Activated CD8-positive, alpha-beta memory T cell treated with anti-CD3 and anti-CD28 coated beads, Interleukin-2, amount 10 ng/mL, durations not matched to agents 7 days and 5 days (primary cell): Measurements from ENCODE around the gene TSC22D4. TPM values are rescaled to one million over a fixed set of nuclear protein-coding genes. Genes with fewer than 3 reads are reported as not detected.
"Not testable (repeated sequence)": the region's sequence is repeated elsewhere in the genome, so short reads cannot be mapped to it uniquely, and the experiment has no call there.

Experiments
- ATAC-seq: fragments of 150-1000 bp; cut with Tn5 transposase; one replicate; pipeline ENCODE4 v1.10.0; 2021; ENCODE audit warnings: moderate library complexity
- CTCF ChIA-PET: fragments of 350-600 bp; sonication (Branson Sonifier 250); formaldehyde crosslinking; loops from one replicate; lab custom pipeline; 2021; ENCODE audit warnings: antibody characterized with exemption; lab: Charles Lee
- DNase-seq: peaks from one replicate; pipeline ENCODE4 v3.0.0-alpha.2; 2020
- H3K27ac Mint-ChIP-seq: one replicate; pipeline ENCODE4 v1.8.0; 2021; ENCODE audit warnings: mild to moderate bottlenecking, mixed read lengths
- H3K27me3 Mint-ChIP-seq: one replicate; pipeline ENCODE4 v1.8.0; 2021; ENCODE audit warnings: mixed read lengths
- H3K36me3 Mint-ChIP-seq: one replicate; pipeline ENCODE4 v1.8.0; 2021; ENCODE audit warnings: mild to moderate bottlenecking, mixed read lengths
- H3K4me1 Mint-ChIP-seq: one replicate; pipeline ENCODE4 v1.8.0; 2021; ENCODE audit warnings: mixed read lengths
- H3K4me3 Mint-ChIP-seq: one replicate; pipeline ENCODE4 v1.8.0; 2021; ENCODE audit warnings: mild to moderate bottlenecking, moderate library complexity, mixed read lengths
- H3K9me3 Mint-ChIP-seq: one replicate; pipeline ENCODE4 v1.8.0; 2022; ENCODE audit warnings: low read depth, mixed read lengths
- total RNA-seq, 2 experiments: library from RNA; stranded (reverse); gene quantifications; one replicate each; pipeline ENCODE4 v1.2.3, GENCODE V29; 2021

Gene TSC22D4
- total RNA-seq, 2 experiments from 2014 or later, result 128 to 144 TPM

DNA sequence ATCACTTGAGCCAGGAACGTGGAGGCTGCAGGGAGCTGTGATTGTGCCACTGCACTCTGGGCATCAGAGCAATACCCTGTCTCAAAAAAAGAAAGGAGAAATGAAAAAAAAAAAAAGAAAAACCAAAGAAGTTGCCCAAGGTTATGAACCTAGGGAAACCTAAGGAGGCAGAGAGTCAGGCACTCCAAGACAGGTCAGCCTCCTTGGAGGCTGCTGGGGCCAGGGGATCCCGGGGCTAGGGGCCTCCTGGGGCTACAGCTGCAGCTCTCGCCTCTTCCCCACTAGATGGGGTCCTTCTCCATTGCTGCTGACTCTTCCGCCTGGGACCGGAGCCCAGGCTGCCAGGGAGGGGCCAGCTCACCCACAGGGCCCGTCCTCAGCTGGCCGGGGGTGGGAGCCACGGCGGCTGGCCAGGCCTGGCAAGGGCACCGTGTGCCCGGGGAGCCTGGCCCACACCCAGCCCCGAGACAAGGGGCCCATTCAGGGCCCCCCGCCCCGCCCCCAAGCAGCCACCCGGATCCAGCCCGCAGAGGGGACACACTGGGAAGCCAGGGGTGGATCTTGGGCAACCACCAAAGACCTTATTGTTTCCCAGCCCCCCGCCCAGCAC, 13.2 kb downstream of the TSC22D4 start:
- Mint-ChIP-seq H3K36me3 (peaks cover 24% of the 10 kb centered on the region), H3K4me3 (no peak overlapping the region), H3K27ac (peak overlapping the region; percentile 51), H3K27me3 (no peaks in the 10 kb centered on the region), H3K9me3 (no peaks in the 10 kb centered on the region), H3K4me1 (peaks cover 8% of the 10 kb centered on the region)
- DNase-seq (no peak), ATAC-seq (no peak)
- CTCF ChIA-PET, result interaction anchor here (0.9 to 3.0 kb wide), 8 partner anchors 10 to 123 kb away, joined by 3 to 12 read pairs (median 6); no protein-coding TSS in a partner anchor

DNA sequence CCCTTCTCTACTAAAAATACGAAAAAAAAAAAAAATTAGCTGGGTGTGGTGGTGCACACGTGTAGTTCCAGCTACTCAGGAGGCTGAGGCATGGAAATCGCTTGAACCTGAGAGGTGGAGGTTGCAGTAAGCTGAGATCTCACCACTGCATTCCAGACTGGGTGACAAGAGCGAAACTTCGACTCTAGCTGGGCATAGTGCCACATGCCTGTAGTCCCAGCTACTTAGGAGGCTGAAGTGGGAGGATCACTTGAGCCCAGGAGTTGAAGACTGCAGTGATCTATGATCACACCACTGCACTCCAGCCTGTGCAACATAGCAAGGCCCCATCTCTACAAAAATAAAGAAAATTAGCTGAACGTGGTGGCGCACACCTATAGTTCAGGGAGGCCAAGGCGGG, 13.7 kb downstream of the TSC22D4 start:
- Mint-ChIP-seq H3K27ac (peak overlapping the region; percentile 51), H3K9me3 (no peaks in the 10 kb centered on the region), H3K36me3 (peaks cover 25% of the 10 kb centered on the region), H3K27me3 (no peaks in the 10 kb centered on the region), H3K4me3 (no peak overlapping the region), H3K4me1 (peaks cover 6% of the 10 kb centered on the region)
- ATAC-seq, result no peak
- no peak for DNase-seq
- CTCF ChIA-PET, result interaction anchor here (0.8 to 3.0 kb wide), 9 partner anchors 10 to 123 kb away, joined by 3 to 12 read pairs (median 5); no protein-coding TSS in a partner anchor

DNA sequence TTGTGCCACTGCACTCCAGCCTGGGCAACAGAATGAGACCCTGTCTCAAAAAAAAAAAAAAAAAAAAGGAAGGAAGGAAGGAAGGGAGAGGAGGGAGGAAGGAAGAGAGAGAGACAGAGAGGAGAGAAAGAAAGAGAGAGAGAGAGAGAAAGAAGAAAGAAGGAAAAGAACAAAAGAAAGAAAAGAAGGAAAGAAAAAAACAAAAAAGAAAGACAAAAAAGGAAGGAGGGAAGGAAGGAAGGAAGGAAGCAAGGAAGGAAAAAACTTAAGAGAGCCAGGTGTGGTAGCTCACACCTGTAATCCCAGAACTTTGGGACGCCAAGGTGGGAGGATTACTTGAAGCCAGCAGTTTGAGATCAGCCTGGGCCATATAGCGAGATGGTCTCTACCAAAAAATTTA, 14.2 kb downstream of the TSC22D4 start:
- Mint-ChIP-seq H3K9me3 (no peaks in the 10 kb centered on the region), H3K36me3 (peaks cover 27% of the 10 kb centered on the region), H3K27ac (no peak overlapping the region), H3K27me3 (no peaks in the 10 kb centered on the region), H3K4me3 (no peak overlapping the region), H3K4me1 (peaks cover 3% of the 10 kb centered on the region)
- CTCF ChIA-PET, result interaction anchor here (0.8 to 3.0 kb wide), 9 partner anchors 11 to 241 kb away, joined by 3 to 12 read pairs (median 5); partner anchors contain the start of gene POP7
- no peak for ATAC-seq
- DNase-seq, result no peak

GRCh38 chr7:100464210-100464660, 14.8 kb downstream of the TSC22D4 start, which contains the start of gene SPACDR:
Gene SPACDR (minus strand): TSS chr7:100464260. CDS start chr7:100464025, 235 bp downstream.
- DNase-seq (no peak), ATAC-seq (no peak)
- Mint-ChIP-seq H3K27me3 (no peaks in the 10 kb centered on the region), H3K4me3 (no peak within 1 kb of the TSS), H3K4me1 (peaks cover 3% of the 10 kb centered on the region), H3K9me3 (no peaks in the 10 kb centered on the region), H3K27ac (no peak within 1 kb of the TSS), H3K36me3 (peaks cover 29% of the 10 kb centered on the region)
- CTCF ChIA-PET, result interaction anchor here (0.9 to 3.0 kb wide), 8 partner anchors 12 to 241 kb away, joined by 3 to 12 read pairs (median 4); partner anchors contain the start of gene POP7

- Mint-ChIP-seq H3K4me1 (peaks cover 6% of the 10 kb centered on the region), H3K4me3 (no peak overlapping the region)
- CTCF ChIA-PET, result interaction anchor here (1.2 to 5.4 kb wide), 2 partner anchors 12 to 13 kb away, joined by 3 to 26 read pairs; no protein-coding TSS in a partner anchor
These were observed 22.0 kb downstream of the TSC22D4 start for GRCh38 chr7:100457033-100457432.

GRCh38 chr7:100456562-100456961, 22.5 kb downstream of the TSC22D4 start:
- DNase-seq (no peak), ATAC-seq (no peak)
- no peaks in the 10 kb centered on the region for H3K9me3 Mint-ChIP-seq

More at GRCh38 chr7:100457033-100457432, 22.0 kb downstream of the TSC22D4 start:
- DNase-seq (no peak), ATAC-seq (no peak)
- no peaks in the 10 kb centered on the region for H3K27me3 Mint-ChIP-seq
- H3K9me3 Mint-ChIP-seq, result no peaks in the 10 kb centered on the region
- peaks cover 23% of the 10 kb centered on the region for H3K36me3 Mint-ChIP-seq
- H3K27ac Mint-ChIP-seq, result no peak overlapping the region

DNA sequence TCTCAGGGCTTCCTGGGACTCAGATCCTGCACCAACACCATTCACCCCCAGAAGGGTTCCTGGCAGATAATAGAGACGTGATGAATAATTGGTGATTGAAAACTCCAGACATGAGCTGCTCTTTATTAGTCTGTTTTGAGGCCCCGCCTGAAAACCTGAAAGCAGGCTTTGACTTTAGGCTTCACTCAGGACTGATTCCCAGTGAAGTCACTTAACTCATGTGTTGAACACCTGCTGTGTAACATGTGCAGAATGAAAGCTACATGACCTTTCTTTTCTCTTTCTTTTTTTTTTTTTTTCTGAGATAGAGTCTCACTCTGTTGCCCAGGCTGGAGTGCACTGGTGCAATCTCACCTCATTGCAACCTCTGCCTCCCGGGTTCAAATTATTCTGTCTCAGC, 23.8 kb downstream of the TSC22D4 start:
- no peak for DNase-seq
- H3K4me1 Mint-ChIP-seq, result peaks cover 14% of the 10 kb centered on the region
- no peaks in the 10 kb centered on the region for H3K9me3 Mint-ChIP-seq
- no peak overlapping the region for H3K27ac Mint-ChIP-seq
- H3K27me3 Mint-ChIP-seq, result no peaks in the 10 kb centered on the region
- no peak for ATAC-seq
- no peak overlapping the region for H3K4me3 Mint-ChIP-seq
- H3K36me3 Mint-ChIP-seq, result peaks cover 10% of the 10 kb centered on the region
- CTCF ChIA-PET, result interaction anchor here (1.2 to 5.4 kb wide), 7 partner anchors 11 to 250 kb away, joined by 3 to 26 read pairs (median 7); partner anchors contain the start of genes PILRA, POP7 and TSC22D4

More at GRCh38 chr7:100456562-100456961, 22.5 kb downstream of the TSC22D4 start:
- Mint-ChIP-seq H3K4me3 (no peak overlapping the region), H3K36me3 (peaks cover 22% of the 10 kb centered on the region), H3K4me1 (peaks cover 6% of the 10 kb centered on the region), H3K27me3 (no peaks in the 10 kb centered on the region), H3K27ac (no peak overlapping the region)
- CTCF ChIA-PET, result interaction anchor here (1.2 to 5.4 kb wide), 2 partner anchors 12 to 14 kb away, joined by 3 to 26 read pairs; no protein-coding TSS in a partner anchor

- H3K4me1 Mint-ChIP-seq, result peaks cover 13% of the 10 kb centered on the region
- H3K9me3 Mint-ChIP-seq, ATAC-seq, H3K27ac Mint-ChIP-seq, H3K36me3 Mint-ChIP-seq, H3K4me3 Mint-ChIP-seq, H3K27me3 Mint-ChIP-seq, DNase-seq: not testable (repeated sequence)
- CTCF ChIA-PET, result interaction anchor here (0.8 to 5.4 kb wide), 8 partner anchors 9 to 110 kb away, joined by 3 to 26 read pairs (median 6); partner anchors contain the start of gene TSC22D4
These were observed 25.2 kb downstream of the TSC22D4 start for GRCh38 chr7:100453854-100454253.

DNA sequence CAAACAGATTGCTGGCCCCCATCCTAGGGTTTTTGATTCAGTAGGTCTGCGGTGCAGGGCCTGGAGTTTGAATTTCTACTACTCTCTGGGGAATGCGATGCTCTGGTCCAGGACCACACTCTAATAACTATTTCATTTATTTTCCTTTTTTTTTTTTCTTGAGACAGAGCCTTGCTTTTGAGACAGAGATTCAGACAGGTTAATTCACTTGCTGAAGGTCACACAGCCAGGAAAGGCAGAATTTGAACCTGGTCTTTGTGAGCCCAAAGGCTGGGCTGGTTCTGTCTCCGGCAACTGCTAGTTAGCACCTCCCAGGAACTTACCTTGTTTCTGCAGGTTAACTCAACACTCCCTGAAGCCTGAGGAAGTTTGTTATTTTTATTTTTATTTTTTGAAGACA, 26.5 kb downstream of the TSC22D4 start:
- Mint-ChIP-seq H3K27ac (no peak overlapping the region), H3K9me3 (no peaks in the 10 kb centered on the region), H3K27me3 (no peaks in the 10 kb centered on the region), H3K36me3 (no peaks in the 10 kb centered on the region), H3K4me3 (no peak overlapping the region), H3K4me1 (peaks cover 13% of the 10 kb centered on the region)
- DNase-seq (no peak), ATAC-seq (no peak)
- CTCF ChIA-PET, result interaction anchor here (1.1 to 1.5 kb wide), 3 partner anchors 12 to 320 kb away, joined by 3 read pairs; no protein-coding TSS in a partner anchor

GRCh38 chr7:100449190-100449795, 29.7 kb downstream of the TSC22D4 start:
- CTCF ChIA-PET, result interaction anchor here (0.6 to 3.1 kb wide), 9 partner anchors 8 to 452 kb away, joined by 3 to 16 read pairs (median 4); partner anchors contain the start of gene PPP1R35
- H3K4me1 Mint-ChIP-seq, result peaks cover 27% of the 10 kb centered on the region
- H3K27ac Mint-ChIP-seq, result no peak overlapping the region
- ATAC-seq (no peak), DNase-seq (no peak)
- no peaks in the 10 kb centered on the region for H3K27me3 Mint-ChIP-seq
- H3K4me3 Mint-ChIP-seq, result no peak overlapping the region
- no peaks in the 10 kb centered on the region for H3K9me3 Mint-ChIP-seq
- no peaks in the 10 kb centered on the region for H3K36me3 Mint-ChIP-seq

- not testable (repeated sequence) for H3K4me3 Mint-ChIP-seq, ATAC-seq, DNase-seq, H3K9me3 Mint-ChIP-seq, H3K27ac Mint-ChIP-seq, H3K27me3 Mint-ChIP-seq, H3K36me3 Mint-ChIP-seq
- peaks cover 29% of the 10 kb centered on the region for H3K4me1 Mint-ChIP-seq
- CTCF ChIA-PET, result interaction anchor here (0.8 to 1.4 kb wide), 4 partner anchors 22 to 315 kb away, joined by 3 to 5 read pairs (median 3); no protein-coding TSS in a partner anchor
These were observed 31.7 kb downstream of the TSC22D4 start for GRCh38 chr7:100447363-100447762.

DNA sequence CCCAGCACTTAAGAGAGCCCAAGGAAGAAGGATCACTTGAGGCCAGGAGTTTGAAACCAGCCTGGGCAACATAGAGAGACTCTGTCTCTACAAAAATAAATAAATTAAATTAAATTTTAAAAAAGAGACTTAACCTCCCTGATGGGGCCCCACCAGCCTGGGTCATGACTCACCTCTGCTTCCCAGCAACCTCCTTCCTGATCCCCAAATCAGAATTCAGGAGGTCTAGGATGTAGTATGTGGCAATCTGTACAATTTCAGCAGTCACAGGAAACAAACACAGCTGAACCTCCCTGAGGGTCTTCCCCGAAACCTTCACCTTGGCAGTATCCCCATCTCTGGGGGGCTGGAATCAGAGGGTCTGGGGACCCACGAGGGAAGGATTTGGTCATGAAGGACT, 33.0 kb downstream of the TSC22D4 start:
- CTCF ChIA-PET, result interaction anchor here (1.4 to 2.5 kb wide), 3 partner anchors 39 to 313 kb away, joined by 4 to 10 read pairs (median 9); no protein-coding TSS in a partner anchor
- Mint-ChIP-seq H3K27me3 (no peaks in the 10 kb centered on the region), H3K9me3 (no peaks in the 10 kb centered on the region), H3K4me1 (peaks cover 29% of the 10 kb centered on the region), H3K36me3 (no peaks in the 10 kb centered on the region), H3K4me3 (no peak overlapping the region), H3K27ac (no peak overlapping the region)
- no peak for ATAC-seq
- no peak for DNase-seq
